GM18873 (cell line): Measurements from ENCODE around the gene ADPRS.

Experiments
- ATAC-seq: cut with Tn5 transposase; IDR thresholded peaks from one replicate; pipeline ENCODE4 v1.9.1; 2021; ENCODE audit warnings: mild to moderate bottlenecking, moderate library complexity, moderate number of reproducible peaks; ENCODE audit not compliant: unreplicated experiment, low FRiP score

Gene ADPRS, protein sequence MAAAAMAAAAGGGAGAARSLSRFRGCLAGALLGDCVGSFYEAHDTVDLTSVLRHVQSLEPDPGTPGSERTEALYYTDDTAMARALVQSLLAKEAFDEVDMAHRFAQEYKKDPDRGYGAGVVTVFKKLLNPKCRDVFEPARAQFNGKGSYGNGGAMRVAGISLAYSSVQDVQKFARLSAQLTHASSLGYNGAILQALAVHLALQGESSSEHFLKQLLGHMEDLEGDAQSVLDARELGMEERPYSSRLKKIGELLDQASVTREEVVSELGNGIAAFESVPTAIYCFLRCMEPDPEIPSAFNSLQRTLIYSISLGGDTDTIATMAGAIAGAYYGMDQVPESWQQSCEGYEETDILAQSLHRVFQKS

DNA sequence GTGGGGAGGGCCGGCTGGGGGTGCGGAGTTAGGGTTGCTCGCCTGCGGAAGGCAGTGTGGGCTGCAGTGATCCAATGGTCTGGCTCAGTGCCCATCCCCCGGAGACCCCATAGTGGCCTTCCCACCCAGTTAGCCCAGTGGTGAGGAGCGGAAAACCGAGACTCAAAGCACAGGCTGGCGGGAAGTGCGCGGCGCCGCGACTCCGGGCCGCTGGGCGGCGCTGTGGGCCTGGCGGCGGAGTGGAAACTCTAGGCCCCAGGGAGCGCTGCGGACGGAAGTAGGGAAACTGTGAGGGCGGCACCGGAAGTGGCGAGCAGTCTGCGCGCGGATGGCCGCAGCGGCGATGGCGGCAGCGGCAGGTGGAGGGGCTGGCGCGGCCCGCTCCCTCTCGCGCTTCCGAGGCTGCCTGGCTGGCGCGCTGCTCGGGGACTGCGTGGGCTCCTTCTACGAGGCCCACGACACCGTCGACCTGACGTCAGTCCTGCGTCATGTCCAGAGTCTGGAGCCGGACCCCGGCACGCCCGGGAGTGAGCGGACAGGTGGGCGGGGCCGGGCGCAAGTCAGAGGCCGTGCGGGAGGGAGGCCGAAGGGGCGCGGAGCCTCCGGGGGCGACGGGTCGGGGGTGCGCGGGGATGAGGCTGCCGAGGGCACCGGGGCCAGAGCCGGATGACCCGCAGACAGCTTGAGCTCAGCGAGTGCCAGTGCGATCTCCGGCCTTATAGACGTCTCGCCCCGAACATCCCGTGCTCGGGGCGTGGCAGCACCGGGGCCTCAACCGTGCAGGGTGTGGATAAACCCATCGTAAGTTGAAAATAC, at the start of gene ADPRS:
ADPRS (plus strand) TSS at position 316 of the 816 bp plus-strand sequence; CDS start at position 329, 13 bp downstream.
- ATAC-seq = peak; percentile 69

DNA sequence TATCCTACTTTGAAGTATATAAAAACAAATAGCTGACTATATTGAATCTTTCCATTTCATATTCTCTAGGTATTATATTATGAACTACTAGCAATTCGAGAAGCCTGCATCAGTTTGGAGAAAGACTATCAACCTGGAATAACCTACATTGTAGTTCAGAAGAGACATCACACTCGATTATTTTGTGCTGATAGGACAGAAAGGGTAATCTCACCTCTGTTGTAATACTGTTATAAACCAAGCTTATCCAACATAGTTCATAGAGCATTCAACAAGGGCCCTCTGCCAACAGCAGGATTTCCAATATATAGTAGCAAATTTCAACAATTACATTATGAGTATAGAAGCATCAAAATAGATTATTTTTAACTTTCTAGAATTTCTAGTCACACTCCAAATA, 48.5 kb upstream of the ADPRS start:
- no peak for ATAC-seq

DNA sequence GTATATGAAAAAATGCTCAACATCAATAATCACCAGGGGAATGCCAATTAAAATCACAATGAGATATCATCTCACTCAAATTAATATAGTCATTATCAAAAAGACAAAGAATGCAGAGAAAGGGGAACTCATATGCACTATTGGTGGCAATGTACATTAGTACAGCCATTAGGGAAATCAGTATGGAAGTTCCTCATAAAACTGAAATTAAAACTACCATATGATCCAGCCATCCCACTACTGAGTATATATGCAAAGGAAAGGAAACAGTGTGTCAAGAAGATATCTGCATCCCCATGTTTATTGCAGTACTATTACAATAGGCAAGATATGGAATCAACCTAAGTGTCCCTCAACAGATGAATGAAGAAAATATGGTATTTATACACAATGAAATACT, 36.9 kb upstream of the ADPRS start:
- ATAC-seq = no peak

DNA sequence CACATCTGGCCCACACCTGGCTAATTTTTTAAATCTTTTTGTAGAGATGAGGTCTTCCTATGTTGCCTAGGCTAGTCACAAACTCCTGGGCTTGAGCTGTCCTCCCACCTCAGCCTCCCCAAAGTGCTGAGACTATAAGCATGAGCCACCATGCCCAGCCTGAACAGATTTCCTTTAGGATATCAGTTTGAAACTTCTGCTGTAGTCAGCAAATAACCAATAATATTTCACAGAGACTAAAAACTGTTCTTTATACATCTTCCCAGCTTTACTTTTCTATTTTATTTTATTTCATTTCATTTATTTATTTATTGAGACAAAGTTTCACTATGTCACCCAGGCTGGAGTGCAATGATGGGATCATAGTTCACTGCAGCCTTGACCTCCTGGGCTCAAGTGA, 34.7 kb upstream of the ADPRS start:
- ATAC-seq = no peak

DNA sequence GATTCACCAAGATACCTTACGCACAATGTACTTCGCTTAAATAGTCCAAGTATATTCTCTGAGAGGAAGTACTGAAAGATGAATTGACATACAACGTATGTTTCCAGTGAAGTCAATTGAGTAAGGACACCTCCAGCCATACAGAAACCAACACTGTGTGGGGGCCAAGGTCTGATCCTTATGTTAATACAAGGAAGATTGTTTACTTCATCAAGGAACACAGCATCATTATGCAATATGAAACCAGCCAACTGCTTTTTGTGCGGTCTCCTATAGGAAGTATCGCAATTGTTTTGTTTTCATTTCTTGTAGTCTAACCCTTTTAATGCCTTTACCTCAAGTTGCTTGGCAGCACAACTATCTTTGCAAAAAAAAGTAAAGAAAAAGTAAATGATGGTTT, 33.0 kb upstream of the ADPRS start:
- no peak for ATAC-seq

DNA sequence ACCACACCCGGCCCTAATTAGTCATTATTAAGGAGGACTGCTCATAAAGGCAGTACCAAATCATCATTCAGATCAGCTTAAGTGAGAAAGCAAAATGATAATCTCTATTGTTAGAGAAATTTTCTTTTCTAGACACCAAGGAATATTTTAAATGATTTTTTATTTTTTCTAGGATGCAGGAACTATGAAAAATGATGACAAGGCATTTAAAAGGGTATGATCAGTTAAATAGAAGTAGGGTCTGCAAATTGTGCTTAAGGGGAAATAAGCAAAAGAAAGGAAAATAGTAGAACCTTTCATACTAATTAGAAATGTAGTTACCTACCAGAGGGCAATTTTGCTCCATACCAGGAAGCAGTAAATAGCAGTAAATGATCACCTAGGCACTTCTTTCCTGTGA, 26.4 kb upstream of the ADPRS start:
- ATAC-seq = no peak

DNA sequence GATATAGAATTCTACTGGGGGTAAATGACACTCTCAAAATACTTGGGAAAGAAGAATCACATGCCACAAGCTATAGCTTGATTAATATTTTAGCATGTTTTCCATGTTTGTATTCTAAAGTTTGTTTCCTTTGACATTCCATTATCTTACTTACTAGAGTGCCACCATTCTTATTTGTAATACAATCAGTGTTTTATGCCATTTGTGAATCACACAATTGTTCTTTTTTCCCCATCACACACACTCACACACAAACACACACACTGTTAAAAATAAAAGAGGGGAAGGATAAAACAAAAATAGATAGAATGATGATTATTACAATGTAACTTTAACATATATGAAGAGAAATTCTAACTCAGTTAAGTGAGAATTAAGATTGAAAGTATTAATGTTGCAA, 20.8 kb upstream of the ADPRS start:
- no peak for ATAC-seq

DNA sequence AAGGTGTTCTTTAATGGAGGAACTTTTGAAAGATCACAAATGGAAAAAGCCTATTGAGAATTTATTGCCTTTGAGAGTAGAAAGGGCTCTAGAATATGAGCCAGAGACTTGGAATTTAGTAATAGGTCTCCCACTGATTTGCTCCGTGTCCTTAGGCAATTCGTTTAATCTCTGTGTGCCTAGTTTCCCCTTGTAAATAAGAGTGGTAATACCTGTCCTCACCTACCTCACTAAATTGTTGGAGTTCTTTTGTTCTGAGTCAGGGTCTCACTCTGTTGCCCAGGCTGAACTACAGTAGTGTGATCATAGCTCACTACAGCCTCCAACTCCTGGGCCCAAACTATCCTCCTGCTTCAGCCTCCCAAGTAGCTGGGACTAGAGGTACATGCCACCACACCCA, 19.8 kb upstream of the ADPRS start:
- no peak for ATAC-seq

DNA sequence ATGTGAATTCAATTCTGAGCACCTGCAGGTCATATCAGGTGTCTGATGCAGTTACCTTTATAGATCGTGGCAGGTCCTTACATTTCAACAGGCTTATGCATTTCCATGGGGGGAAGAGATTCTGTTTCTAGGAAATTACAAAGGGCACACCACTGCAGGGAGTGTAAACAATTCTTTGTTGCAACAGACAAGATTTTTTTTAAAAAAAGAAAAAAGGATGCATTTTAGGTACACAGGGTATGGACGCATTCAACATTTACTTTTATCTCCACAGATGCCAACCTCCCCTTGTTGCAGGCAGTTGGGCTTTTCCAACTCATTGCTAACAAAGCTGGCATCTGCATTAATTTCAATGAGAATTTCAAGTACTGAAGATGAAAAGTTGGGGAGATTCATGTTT, 18.3 kb upstream of the ADPRS start:
- no peak for ATAC-seq

DNA sequence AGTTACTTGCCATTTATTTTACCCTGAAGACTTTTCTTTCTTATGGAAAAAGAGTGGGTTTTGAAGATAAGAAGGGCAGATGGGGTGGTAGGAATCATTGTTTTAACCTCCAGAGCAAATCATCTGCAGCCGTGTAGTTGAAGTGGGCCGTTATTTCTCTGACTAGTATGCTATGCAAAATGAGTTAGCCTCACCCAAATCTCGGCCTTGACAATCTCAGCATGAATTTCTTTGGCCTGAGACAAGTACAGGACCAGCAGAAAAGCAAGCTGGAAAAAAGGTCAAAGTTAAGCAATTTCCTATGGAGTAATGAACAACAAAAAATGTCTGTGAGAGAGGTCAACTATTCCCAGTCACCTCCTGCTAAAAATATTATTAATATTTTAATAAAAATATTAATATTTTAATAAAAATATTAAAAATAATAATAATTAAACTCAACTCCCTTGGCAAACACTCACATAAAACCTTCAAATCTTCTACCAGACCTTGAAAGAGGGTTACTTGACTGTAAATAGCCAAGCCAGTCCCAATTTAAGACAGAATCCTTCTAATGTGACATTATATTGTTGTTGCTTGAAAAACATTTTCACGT, 11.6 kb upstream of the ADPRS start:
- no peak for ATAC-seq

DNA sequence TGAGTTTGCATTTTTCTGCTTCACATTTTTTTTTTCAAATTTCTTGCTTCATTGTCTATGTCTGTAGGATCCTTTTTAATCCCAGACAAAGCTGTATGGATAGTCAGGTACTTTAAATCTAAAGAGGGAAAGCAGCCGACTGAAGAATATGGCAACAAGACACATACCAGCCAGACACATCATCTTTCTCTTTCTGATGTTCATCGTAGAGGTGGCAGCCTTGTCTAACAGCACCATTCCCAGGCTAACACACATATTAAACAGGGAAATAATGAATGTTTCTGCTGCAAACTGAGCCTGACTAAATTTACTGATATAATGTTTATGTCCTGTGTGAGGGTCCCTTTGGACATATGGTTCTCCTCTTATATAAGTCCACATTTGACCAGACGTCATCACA, 8.5 kb upstream of the ADPRS start:
- no peak for ATAC-seq

DNA sequence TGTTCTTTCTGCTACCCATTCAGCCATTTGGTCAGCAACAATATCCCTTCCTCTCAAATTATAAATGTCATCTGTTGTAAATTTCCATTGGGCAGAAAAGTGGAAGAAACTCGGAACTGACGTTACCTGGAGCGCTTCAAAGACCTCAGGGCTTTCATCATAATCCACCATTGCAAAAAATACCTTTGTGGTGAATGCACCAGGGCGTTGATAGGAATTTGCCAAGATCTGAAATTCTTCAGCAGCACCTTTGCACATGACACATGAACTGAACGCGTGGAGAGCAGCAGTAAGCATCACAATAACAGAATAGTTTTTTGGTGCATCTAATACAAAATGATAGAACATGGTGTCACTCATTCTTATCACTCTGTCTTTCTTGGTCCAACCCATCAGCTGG, 7.9 kb upstream of the ADPRS start:
- ATAC-seq = no peak

DNA sequence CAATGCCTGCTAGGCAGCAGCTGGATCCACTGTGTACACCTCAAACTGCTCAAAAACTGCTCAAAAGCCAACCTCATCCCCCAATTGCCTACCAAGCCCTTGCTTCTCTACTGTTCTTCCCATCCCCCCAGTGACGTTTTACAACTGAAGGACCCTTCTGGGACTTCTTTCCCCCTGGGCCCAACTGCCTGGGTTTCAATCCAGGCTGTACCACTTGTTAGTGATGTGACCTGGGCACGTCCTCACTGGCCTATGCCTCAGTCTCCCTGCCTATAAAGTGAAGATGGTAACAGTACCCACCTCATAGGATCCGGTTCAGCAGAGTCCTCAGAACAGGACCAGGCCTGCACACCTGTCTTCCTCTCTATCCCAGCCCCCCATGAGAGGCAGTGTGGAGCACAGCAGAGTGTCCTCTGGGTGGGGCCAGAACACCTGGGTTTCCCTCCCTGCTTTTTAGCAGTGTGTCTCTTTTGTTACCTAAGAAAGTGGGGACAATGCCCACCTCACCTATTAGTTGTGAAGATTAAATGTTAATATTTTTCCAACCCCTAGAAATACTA, 6.7 kb upstream of the ADPRS start:
- no peak for ATAC-seq

DNA sequence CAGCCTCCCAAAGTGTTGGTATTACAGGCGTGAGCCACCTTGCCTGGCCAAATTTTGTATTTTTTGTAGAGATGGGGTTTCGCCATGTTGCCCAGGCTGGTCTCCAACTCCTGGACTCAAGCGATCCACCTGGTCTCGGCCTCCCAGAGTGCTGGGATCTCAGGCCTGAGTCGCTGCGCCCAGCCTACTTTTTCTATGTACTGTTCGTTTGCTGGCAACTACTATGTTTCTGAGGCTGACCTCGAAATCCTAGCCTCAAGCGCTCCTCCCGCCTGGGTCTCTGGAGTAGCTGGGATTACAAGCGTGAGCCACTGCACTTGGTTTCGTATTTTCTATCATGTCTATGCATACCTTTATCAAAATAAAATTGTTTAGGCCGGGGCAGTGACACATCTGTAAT, 5.5 kb upstream of the ADPRS start:
- no peak for ATAC-seq

DNA sequence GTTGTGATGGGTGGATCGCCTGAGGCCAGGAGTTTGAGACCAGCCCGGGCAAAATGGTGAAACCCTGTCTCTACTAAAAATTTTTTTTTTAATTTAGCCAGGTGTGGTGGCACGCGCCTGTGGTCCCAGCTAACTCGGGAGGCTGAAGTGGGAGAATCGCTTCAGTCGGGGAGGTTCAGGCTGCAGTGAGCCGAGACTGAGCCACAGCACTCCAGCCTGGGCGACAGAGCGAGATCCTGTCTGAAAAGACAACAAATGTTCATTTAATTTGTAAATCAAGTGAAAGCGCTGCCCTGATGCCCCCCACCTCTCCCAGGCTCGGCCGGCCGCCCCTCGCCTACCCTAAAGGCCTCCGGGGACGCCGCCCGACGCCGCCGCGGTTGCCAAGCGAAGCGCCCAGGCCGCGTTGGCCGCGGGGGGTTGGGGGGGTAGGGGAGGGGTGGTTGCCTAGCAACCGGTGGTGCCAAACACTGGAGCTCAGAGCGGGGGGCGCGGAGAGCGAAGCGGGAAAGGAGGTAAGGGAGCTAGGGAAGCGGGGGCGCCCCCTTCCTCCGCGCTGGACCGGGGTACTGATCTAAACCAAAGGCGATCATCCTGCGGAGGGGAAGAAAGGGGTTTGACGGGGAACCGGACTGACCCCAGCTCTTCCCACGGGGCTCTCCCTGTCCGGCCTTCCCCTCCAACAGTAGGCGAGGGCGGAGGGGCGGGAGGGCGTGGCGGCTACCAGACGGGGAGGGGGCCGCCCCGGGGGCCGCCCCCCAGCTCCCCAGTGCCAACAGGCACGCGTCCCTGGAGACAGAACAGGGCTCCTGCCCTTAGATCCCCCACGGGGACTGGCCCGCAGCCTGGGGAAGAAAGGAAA, 4.8 kb upstream of the ADPRS start, which contains the start of gene TEKT2:
TEKT2 (plus strand) TSS at position 460 of the 862 bp plus-strand sequence. CDS start 828 bp downstream, outside the sequence.
- ATAC-seq = no peak

DNA sequence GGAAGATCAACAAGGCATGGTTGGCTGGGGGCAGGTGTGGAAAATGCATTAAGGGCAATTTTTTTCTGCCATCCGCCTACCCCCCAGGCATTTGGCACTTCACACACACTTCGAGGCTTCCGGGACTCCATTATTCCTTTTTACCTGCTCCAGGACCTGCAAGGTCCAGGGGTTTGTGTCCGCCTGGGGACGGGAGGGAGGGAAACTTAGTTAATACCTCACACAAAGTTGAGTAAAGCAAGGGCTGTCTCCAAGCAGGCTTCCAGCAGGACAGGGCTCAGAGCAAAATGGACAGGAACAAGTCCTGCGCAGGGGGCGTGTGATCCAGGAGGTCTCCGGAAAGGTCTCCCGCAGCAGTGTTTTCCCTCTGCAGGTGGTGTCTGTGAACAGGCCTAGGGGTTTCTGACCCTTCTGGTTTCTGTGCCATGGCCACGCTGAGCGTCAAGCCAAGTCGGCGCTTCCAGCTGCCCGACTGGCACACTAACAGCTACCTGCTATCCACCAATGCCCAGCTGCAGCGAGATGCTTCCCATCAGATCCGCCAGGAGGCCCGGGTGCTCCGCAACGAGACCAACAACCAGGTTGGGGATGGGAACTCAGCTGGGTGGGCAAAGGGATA, 4.1 kb upstream of the ADPRS start:
- no peak for ATAC-seq

DNA sequence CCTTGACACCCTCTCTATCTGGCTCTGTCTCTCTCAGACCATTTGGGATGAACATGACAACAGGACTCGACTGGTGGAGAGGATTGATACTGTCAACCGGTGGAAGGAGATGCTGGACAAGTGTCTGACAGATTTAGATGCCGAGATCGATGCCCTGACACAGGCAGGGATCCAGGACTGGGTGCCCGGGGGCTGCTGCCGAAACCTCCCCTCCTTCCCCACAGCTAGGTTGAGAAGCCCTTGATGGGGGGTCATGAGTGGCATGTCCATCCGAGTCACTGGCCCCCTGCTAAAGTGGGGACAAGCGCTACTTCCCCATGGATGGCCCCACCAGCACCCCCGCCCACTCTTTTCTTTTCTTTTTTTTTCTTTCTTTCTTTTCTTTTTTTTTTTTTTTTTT, 3.6 kb upstream of the ADPRS start:
- ATAC-seq = no peak

DNA sequence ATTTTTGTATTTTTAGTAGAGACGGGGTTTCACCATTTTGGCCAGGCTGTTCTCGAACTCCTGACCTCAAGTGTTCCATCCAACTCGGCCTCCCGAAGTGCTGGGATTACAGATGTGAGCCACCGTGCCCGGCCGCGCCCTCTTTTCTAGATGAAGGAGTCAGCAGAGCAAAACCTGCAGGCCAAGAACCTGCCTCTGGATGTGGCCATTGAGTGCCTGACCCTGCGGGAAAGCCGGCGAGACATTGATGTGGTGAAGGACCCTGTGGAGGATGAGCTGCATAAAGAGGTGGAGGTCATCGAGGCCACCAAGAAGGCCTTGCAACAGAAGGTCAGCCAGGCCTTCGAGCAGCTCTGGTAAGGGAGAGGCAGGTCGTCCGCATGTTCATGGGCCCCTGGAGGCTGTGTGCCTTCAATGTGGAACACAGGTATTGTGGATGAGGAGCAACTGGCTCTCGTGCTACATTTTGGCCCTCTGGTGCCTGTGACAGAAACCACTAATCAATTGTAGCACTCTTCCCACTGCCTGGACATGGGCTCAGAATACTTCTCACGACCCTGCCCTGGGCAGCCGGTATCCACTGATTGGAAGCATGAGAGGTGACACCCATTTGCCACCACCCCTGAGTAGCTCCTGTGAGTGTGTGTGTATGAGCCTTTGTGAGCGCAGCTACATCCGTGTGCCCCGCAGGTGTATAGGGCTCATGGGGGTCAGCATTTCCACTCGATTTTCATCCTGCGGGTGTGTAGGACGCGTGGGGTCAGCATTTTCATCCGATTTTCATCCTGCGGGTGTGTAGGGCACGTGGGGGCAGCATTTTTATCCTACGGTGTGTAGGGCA, 2.8 kb upstream of the ADPRS start:
- no peak for ATAC-seq
